ENCODE data around the gene HCRTR2. TPM values are rescaled to one million over a fixed set of nuclear protein-coding genes. Genes with fewer than 3 reads are reported as not detected.
"Not testable (repeated sequence)": the region's sequence is repeated elsewhere in the genome, so short reads cannot be mapped to it uniquely, and the experiment has no call there.

Gene HCRTR2
- total RNA-seq, result not detected in 2 replicates

GRCh38 chr6:55174211-55175026 lies at the start of gene HCRTR2:
HCRTR2 (plus strand) TSS chr6:55174515; CDS start chr6:55174588, 73 bp downstream.
- intact Hi-C loops (cut with micrococcal nuclease), result no loop called here

DNA sequence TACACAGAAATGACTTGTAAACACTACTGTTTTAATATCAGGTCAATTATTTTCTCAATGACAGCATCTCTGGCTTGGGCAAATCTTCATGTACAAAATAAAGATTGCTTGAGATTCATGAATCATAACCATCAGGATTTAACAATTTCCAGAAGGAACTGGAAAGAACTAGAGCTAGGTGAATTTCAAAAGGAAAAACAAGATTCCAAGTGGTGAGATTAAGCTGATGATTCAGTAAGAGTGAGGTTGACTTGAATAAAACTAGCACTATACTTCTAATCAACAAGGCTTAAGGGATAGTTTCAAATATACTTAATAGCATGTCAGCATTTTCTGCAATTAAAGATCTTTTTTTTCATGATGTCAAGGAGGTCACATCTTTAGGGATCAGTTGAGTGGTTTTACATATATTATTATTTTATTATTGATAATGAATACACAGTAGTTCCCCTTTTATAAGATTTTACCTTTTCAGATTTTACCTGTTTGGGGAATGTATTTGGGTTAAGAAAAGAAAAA lies 43.5 kb upstream of the HCRTR2 start:
- intact Hi-C loops (cut with micrococcal nuclease), result no loop called here

- intact Hi-C loops (cut with micrococcal nuclease), result no loop called here
Measured at GRCh38 chr6:55131616-55132015, 42.7 kb upstream of the HCRTR2 start.

GRCh38 chr6:55136916-55137315 lies 37.4 kb upstream of the HCRTR2 start:
- intact Hi-C loops (cut with micrococcal nuclease), result no loop called here

- intact Hi-C loops (cut with micrococcal nuclease), result no loop called here
Measured at GRCh38 chr6:55137929-55138693, 36.2 kb upstream of the HCRTR2 start.

- intact Hi-C loops (cut with micrococcal nuclease), result no loop called here
Measured at GRCh38 chr6:55141611-55142010, 32.7 kb upstream of the HCRTR2 start.

GRCh38 chr6:55142610-55143009 lies 31.7 kb upstream of the HCRTR2 start:
- intact Hi-C loops (cut with micrococcal nuclease), result no loop called here

- intact Hi-C loops (cut with micrococcal nuclease), result no loop called here
Measured at GRCh38 chr6:55153284-55153683, 21.0 kb upstream of the HCRTR2 start.

DNA sequence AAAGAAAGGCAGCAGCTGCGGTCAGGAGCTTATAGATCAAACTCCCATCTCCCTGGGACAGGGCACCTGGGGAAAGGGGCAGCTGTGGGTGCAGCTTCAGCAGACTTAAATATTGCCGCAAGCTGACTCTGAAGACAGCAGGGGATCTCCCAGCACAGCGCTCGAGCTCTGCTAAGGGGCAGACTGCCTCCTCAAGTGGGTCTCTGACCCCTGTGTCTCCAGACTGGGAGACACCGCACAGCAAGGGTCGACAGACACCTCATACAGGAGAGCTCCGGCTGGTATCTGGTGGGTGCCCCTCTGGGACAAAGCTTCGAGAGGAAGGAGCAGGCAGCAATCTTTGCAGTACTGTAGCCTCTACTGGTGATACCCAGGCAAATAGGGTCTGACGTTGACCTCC lies 15.5 kb upstream of the HCRTR2 start:
- intact Hi-C loops (cut with micrococcal nuclease), result not testable (repeated sequence)

GRCh38 chr6:55167860-55168259 lies 6.5 kb upstream of the HCRTR2 start:
- intact Hi-C loops (cut with micrococcal nuclease), result no loop called here

DNA sequence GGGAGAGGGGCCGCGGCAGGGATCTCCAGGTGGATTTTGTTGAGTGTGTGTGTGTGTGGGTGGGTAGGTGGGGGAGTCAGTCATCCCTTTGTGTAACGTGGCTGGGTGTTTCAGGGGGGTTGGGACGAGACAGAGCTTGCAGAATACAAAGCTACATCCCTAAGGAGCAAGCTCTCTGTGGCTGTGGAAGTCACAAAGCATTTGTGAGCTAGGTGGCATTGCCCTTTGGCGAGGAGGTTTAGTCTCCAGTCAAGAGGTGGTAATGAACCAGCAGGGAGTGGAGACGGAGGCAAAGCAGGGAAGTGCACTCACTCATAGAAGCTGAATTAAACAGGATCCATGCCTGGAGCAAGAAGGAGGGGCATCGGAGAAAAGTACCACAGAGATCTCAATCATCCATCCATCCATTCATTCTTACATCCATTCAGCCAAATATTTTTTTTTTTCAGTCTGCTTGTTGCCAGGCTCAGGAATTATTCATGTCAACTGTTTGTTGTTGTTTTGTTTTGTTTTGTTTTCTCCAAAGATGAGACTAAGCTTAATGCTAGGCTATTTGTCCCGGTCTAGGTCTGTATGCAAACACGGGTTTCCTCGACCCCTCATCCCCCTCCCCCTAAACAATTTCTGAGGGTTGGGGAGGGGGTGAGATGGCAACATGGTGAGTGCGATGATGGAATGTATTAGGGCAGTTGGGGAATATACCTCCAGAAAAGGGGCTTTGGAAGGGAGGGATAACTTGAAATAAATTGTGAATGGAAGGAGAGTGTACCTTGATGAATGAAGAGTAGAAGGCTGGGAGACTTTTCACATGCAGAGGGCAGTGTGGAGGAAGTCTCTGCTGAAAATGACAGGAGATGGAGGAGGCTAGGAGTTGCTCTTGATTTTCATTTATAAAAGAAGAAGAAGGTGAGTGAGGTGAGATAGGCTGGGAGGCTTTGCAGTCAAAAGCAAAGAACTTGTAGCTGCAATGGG lies 1.0 kb downstream of the HCRTR2 start:
- intact Hi-C loops (cut with micrococcal nuclease), result no loop called here

- intact Hi-C loops (cut with micrococcal nuclease), result no loop called here
Measured at GRCh38 chr6:55176958-55177357, 2.6 kb downstream of the HCRTR2 start.

GRCh38 chr6:55180258-55180657 lies 5.9 kb downstream of the HCRTR2 start:
- intact Hi-C loops (cut with micrococcal nuclease), result no loop called here

DNA sequence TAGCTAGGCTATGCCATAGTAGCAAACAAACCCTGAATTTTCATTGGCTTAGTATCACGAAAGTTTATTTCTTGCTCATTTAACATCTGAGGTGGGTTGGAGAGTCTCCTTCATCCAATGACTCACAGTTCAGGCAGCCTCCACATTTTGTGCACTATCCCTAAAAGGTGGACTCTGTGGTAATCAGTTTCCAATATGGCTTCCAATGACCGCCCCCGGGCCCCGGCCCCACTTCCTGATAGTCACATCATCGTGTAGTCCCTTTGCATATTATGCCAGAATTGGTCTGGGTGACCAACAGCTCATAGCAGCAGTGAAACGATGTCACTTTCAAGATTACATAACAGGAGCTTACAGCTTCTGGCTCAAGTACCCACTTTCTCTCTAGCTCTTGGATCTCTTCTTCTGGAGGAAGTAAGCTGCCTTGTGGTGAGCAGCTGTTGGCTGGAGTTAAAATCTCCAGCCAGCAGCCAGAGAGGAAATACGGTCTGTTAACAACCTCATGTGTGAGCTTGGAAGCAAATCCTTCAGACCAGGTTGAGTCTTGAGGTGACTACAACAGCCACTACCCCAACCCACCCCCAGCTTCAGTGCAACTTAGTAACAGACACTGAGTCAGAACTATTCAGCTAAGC lies 7.8 kb downstream of the HCRTR2 start:
- intact Hi-C loops (cut with micrococcal nuclease), result no loop called here

DNA sequence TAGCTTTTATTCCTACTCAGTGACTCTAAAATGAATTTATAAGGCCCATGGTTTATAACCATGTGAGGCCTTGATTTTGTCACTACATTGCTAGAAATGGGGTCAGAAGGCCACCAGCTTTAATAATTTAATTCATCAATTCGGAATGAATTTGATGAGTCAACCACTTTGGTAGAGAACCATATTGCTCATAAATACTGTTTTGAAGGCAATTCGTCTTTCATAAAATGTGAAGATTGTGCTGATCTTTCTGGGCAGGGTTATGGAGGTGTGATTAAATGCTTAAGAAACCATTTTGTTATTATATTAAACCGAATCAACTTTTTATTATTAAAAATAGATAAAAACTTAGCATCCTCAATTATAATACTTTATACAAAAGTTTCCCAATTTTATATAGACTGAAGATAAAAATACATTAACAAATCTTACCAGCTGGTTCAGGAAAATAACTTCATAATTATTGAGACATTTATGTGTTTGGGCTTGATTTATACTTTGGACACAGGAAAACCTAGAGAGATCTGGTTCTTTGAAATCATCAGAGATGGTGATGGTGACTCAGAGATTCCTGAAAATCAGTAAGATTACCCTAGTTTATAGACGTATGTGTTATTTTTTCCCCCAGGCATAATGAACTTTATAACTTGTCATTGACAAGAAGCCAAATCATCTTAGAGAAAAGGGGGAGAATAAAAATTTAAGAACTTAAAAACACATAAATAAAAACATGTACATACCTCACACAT lies 10.6 kb downstream of the HCRTR2 start:
- intact Hi-C loops (cut with micrococcal nuclease), result no loop called here

DNA sequence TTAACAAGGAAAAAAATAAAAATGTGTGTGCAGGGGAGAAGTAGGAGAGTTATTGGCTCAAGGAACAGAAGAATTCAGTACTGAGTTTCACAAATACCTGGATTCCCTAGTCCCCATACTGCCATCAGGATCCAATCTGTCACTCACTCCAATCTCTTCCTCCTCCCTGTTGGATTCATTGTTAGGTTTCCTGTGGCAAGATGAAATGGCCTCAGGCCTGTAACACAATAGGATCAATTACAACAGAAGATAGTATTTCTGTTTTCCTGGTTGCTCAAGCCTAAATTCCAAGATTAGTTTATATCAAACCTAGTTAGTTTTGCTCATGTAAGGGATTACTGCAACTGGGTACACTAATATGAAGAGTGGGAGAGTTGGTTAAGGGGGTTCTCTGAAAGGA lies 24.4 kb downstream of the HCRTR2 start:
- intact Hi-C loops (cut with micrococcal nuclease), result no loop called here

- intact Hi-C loops (cut with micrococcal nuclease), result no loop called here
Measured at GRCh38 chr6:55199239-55199638, 24.9 kb downstream of the HCRTR2 start.

DNA sequence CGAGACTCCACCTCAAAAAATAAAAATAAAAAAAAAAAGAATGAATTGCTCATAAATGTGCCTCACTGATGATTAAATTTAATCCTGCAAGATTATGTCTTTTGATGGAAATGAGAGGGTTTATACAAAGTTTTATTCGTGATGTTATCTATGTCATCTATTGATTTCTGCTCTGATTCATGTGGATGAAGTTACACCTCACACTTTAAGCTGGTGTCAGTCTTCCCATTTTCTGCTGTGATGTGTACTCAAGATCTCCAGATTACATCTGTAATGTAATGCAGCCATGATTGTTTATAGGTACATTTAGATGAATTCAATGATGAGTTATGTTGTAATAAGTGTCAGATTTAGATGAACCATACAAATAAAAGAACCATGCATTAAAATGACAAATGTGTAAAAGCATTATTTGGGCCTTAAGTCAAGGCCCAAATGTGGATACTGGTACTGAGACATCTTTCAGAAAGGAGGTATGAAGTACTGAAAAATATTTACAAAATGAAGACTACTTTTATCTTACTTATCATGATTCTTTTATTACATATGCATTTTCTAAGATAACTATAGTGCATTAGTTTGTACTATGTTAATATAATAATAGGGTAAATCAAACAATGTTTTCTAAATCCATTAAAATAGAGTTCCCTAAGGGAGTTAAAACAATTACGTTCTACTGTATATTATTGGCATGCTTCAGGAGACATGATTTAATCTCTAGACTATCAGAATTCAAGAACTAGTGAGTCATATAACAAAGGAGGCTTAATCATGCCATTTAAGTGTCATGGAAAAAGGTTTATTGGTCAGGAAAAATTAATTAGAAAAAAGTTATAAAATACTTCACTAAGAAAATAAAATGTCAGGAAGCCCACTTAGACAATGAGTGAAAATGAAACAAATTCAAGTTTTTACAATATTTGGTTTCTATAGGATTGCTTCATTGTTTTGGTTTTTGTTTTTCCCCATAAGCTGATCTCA lies 34.5 kb downstream of the HCRTR2 start:
- intact Hi-C loops (cut with micrococcal nuclease), result no loop called here

DNA sequence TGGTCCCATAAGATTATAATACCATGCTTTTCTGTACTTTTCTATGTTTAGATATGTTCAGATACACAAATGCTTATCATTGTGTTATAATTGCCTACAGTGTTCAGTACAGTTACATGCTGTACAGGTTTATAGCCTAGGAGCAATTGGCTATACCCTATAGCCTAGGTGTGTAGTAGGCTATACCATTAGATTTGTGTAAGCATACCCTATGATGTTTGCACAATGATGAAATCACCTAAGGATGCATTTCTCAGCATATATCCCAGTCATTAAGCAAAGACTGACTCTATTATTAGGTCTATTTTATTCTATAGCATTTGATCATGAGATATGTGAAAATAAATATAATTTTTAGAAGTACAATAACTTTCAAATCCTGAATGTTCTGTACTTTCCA lies 36.6 kb downstream of the HCRTR2 start:
- intact Hi-C loops (cut with micrococcal nuclease), result no loop called here

All from T-helper 2 cell treated with Interferon-gamma antibody and Interleukin-4, amounts not matched to agents 100 ng/mL and 5 ng/mL, for 36 hours (primary cell).